ENCODE data around the gene SLC26A2. TPM values are rescaled to one million over a fixed set of nuclear protein-coding genes. Genes with fewer than 3 reads are reported as not detected.

Gene SLC26A2
- total RNA-seq, 1 experiment from 2014 or later: 111 TPM

- Histone ChIP-seq H3K9me3 (ENCODE audit: control insufficient read depth, insufficient read depth, low read depth, low read length) (no peaks in the 10 kb centered on the region), H3K27me3 (ENCODE audit: control insufficient read depth, insufficient read depth, low read length) (no peaks in the 10 kb centered on the region), H3K27ac (ENCODE audit: low read length) (no peak overlapping the region), H3K4me1 (ENCODE audit: control insufficient read depth, insufficient read depth, low read length) (no peaks in the 10 kb centered on the region), H3K4me3 (ENCODE audit: low read depth in 2 of 2, low read length in 2 of 2) (no peak overlapping the region), H3K36me3 (ENCODE audit: control insufficient read depth, insufficient read depth, low read length) (no peaks in the 10 kb centered on the region)
- intact Hi-C loops (cut with micrococcal nuclease; ENCODE audit: unreplicated experiment) (no loop called here), in situ Hi-C loops (cut with HindIII; ENCODE audit: low pct_unique_long_range_greater_than_20kb, low sequenced_read_pairs) (no loop called here)
- CTCF ChIA-PET: no interaction called here
- BruUV-seq (replicated peaks): no TSS peak
- TF ChIP-seq CTCF (IDR thresholded peaks at IDR 0.05): no peak
- TF ChIP-seq REST (IDR thresholded peaks at IDR 0.05; ENCODE audit: insufficient read depth in 1 of 2, low read depth in 2 of 2, low read length in 1 of 2): no peak
- TF ChIP-seq SIN3A (IDR thresholded peaks at IDR 0.05; ENCODE audit: borderline replicate concordance, insufficient read depth, low read depth, low read length): no peak
- no peak for TF ChIP-seq TCF7L2 (IDR thresholded peaks at IDR 0.05; ENCODE audit: low read depth, low read length)
- POLR2A ChIA-PET: no interaction called here
- no peak for ATAC-seq
- DNase-seq (ENCODE audit: low read depth, low spot score): no peak
Observed at GRCh38 chr5:149912226-149912871, 48.2 kb upstream of the SLC26A2 start.

- ChIA-PET CTCF (no interaction called here), POLR2A (no interaction called here)
- no peaks in the 10 kb centered on the region for H3K4me1 ChIP-seq (ENCODE audit: control insufficient read depth, insufficient read depth, low read length)
- no peak for TF ChIP-seq CTCF (IDR thresholded peaks at IDR 0.05)
- no peak for TF ChIP-seq SIN3A (IDR thresholded peaks at IDR 0.05; ENCODE audit: borderline replicate concordance, insufficient read depth, low read depth, low read length)
- TF ChIP-seq REST (IDR thresholded peaks at IDR 0.05; ENCODE audit: insufficient read depth in 1 of 2, low read depth in 2 of 2, low read length in 1 of 2): no peak
- TF ChIP-seq TCF7L2 (IDR thresholded peaks at IDR 0.05; ENCODE audit: low read depth, low read length): no peak
- TF ChIP-seq POLR2AphosphoS5 (IDR thresholded peaks at IDR 0.05; ENCODE audit: low read depth, low read length): no peak
- H3K27me3 ChIP-seq (ENCODE audit: control insufficient read depth, insufficient read depth, low read length): no peaks in the 10 kb centered on the region
- no peak overlapping the region for H3K27ac ChIP-seq (ENCODE audit: low read length)
- no TSS peak for BruUV-seq (replicated peaks)
- ATAC-seq (no peak), DNase-seq (ENCODE audit: low read depth, low spot score) (no peak)
- no peaks in the 10 kb centered on the region for H3K9me3 ChIP-seq (ENCODE audit: control insufficient read depth, insufficient read depth, low read depth, low read length)
- in situ Hi-C loops (cut with HindIII; ENCODE audit: low pct_unique_long_range_greater_than_20kb, low sequenced_read_pairs): no loop called here
- H3K4me3 ChIP-seq (ENCODE audit: low read depth in 2 of 2, low read length in 2 of 2): no peak overlapping the region
- intact Hi-C loops (cut with micrococcal nuclease; ENCODE audit: unreplicated experiment): no loop called here
- H3K36me3 ChIP-seq (ENCODE audit: control insufficient read depth, insufficient read depth, low read length): no peaks in the 10 kb centered on the region
Observed at GRCh38 chr5:149913436-149914419, 46.8 kb upstream of the SLC26A2 start.

All from Panc1 (cell line).